ENCODE measurements around the gene LAMTOR2. TPM values are rescaled to one million over a fixed set of nuclear protein-coding genes. Genes with fewer than 3 reads are reported as not detected.

The LAMTOR2 gene
- total and polyA plus RNA-seq, 2 experiments from 2014 or later = 67.3 to 108 TPM

- no peaks in the 10 kb centered on the region for H3K79me2 ChIP-seq (replicated peaks; ENCODE audit: insufficient read depth)
- Mint-ChIP-seq H3K9me3 (no peaks in the 10 kb centered on the region; the same call in 2 of the 3 replicates), H3K27ac (no peak overlapping the region), H3K4me3 (no peak overlapping the region), H3K36me3 (ENCODE audit: low read depth) (no peaks in the 10 kb centered on the region; the same call in 2 of the 3 replicates), H3K27me3 (ENCODE audit: insufficient read depth, low read depth, poor library complexity) (peaks cover 33% of the 10 kb centered on the region), H3K4me1 (peaks cover 49% of the 10 kb centered on the region)
- H2AFZ ChIP-seq = no peak overlapping the region
- no peaks in the 10 kb centered on the region for H3K9me2 ChIP-seq (ENCODE audit: insufficient read depth)
- peaks cover 21% of the 10 kb centered on the region for H3K4me1 ChIP-seq (ENCODE audit: insufficient read depth)
- H3K4me2 ChIP-seq = no peak overlapping the region
- H3K36me3 ChIP-seq (ENCODE audit: insufficient read depth) = no peaks in the 10 kb centered on the region
- peaks cover 17% of the 10 kb centered on the region for H3F3A ChIP-seq (replicated peaks; ENCODE audit: low read depth)
- H3K27ac ChIP-seq (ENCODE audit: low read depth) = no peak overlapping the region
- no peaks in the 10 kb centered on the region for H4K20me1 ChIP-seq (replicated peaks; ENCODE audit: insufficient read depth)
- no peak for DNase-seq (ENCODE audit: low spot score)
- H3K4me3 ChIP-seq = no peak overlapping the region
- ATAC-seq = no peak
- H3K27me3 ChIP-seq (ENCODE audit: insufficient read depth) = no peaks in the 10 kb centered on the region
- TF ChIP-seq EZH2phosphoT487 (IDR thresholded peaks at IDR 0.05; ENCODE audit: unreplicated experiment) (no peak), ZNF462 (CRISPR knock-in tag; IDR thresholded peaks at IDR 0.05) (no peak), STAT1 (IDR thresholded peaks at IDR 0.05; ENCODE audit: unreplicated experiment) (no peak), REST (IDR thresholded peaks at IDR 0.05; ENCODE audit: unreplicated experiment) (no peak), POLR2AphosphoS5 (IDR thresholded peaks at IDR 0.05; ENCODE audit: low read depth) (no peak), CREB1 (CRISPR knock-in tag; IDR thresholded peaks at IDR 0.05; ENCODE audit: low read depth) (no peak), CTCF (conservative IDR thresholded peaks at IDR 0.05; ENCODE audit: low read depth in 2 of 2) (no peak), ETS1 (IDR thresholded peaks at IDR 0.05) (no peak), NANOG (IDR thresholded peaks at IDR 0.05; ENCODE audit: borderline replicate concordance) (no peak), ZNF331 (CRISPR knock-in tag; IDR thresholded peaks at IDR 0.05; ENCODE audit: low read depth) (no peak), JUNB (IDR thresholded peaks at IDR 0.05; ENCODE audit: unreplicated experiment) (no peak), ZNF114 (CRISPR knock-in tag; IDR thresholded peaks at IDR 0.05) (no peak), EZH2 (IDR thresholded peaks at IDR 0.05; ENCODE audit: low read depth, unreplicated experiment) (no peak)
Observed at GRCh38 chr1:156101880-156102279, 47.3 kb downstream of the LAMTOR2 start.
